Endothelial cell of umbilical vein (primary cell): ENCODE measurements around the gene DHRS2. TPM values are rescaled to one million over a fixed set of nuclear protein-coding genes. Genes with fewer than 3 reads are reported as not detected.

ENCODE experiments used
- BruUV-seq: library from RNA; stranded (reverse); fragments of 400-500 nt; replicated peaks from 2 replicates; lab custom pipeline; 2021; lab: Mats Ljungman, UMichigan
- CTCF ChIA-PET: fragments of 300-600, 350-600 bp; sonication (Branson Sonifier 250); formaldehyde crosslinking; loops from one replicate; lab custom pipeline; 2021; ENCODE audit warnings: antibody characterized with exemption, inconsistent platforms; lab: Charles Lee
- POLR2A ChIA-PET: fragments of 300-600, 350-600 bp; sonication (Branson Sonifier 250); formaldehyde crosslinking; loops from one replicate; lab custom pipeline; 2021; ENCODE audit warnings: antibody characterized with exemption, inconsistent platforms; lab: Charles Lee
- DNase-seq: peaks from one replicate; pipeline ENCODE4 v3.0.0-alpha.2; 2011; ENCODE audit warnings: low read depth, low spot score
- FAIRE-seq: peaks from 2 replicates; lab custom pipeline; 2011; peaks lifted over from hg19 to GRCh38; lab: Jason Lieb, UNC
- H2AFZ ChIP-seq: 2 replicates; pipeline ENCODE4 v1.6.0; 2012; ENCODE audit warnings: low read depth, low read length, control low read depth, inconsistent platforms
- H3K27ac ChIP-seq: 2 replicates; pipeline ENCODE4 v1.5.1; 2011; ENCODE audit warnings: low read depth, mild to moderate bottlenecking, control low read depth, low read length, moderate library complexity; ENCODE audit not compliant: insufficient read depth
- H3K27me3 ChIP-seq, 2 experiments: 2 replicates each; pipeline versions ENCODE4 v1.6.0 to v1.6.1; 2011; ENCODE audit warnings: low read length in 2 of 2, mixed read lengths in 1 of 2; ENCODE audit not compliant: control insufficient read depth in 2 of 2, insufficient read depth in 2 of 2
- H3K36me3 ChIP-seq, 2 experiments: 2 replicates in 1 of 2; 3 replicates in 1 of 2; pipeline ENCODE4 v1.5.1; 2011; ENCODE audit warnings: low read length in 2 of 2, mild to moderate bottlenecking in 1 of 2, moderate library complexity in 1 of 2; ENCODE audit not compliant: control insufficient read depth in 2 of 2, insufficient read depth in 2 of 2; ENCODE audit errors: extremely low read depth in 1 of 2
- H3K4me1 ChIP-seq: 3 replicates; pipeline ENCODE4 v1.5.1; 2011; ENCODE audit warnings: mild to moderate bottlenecking, low read length; ENCODE audit not compliant: control insufficient read depth, insufficient read depth; ENCODE audit errors: extremely low read depth
- H3K4me2 ChIP-seq: 2 replicates; pipeline ENCODE4 v1.6.1; 2011; ENCODE audit warnings: low read length, control low read depth, mixed read lengths; ENCODE audit not compliant: insufficient read depth
- H3K4me3 ChIP-seq, 3 experiments: fragments of 200-600 bp in 1 of 3; sonication (generic), shearing (Covaris generic) in 1 of 3; replicated peaks in 1 of 3; 2 replicates each; pipeline ENCODE4 v1.5.1; 2011 to 2016; ENCODE audit warnings: control low read depth in 3 of 3, low read length in 3 of 3, mild to moderate bottlenecking in 2 of 3, inconsistent platforms in 1 of 3, low read depth in 1 of 3, moderate library complexity in 1 of 3; ENCODE audit not compliant: insufficient read depth in 1 of 3
- H3K79me2 ChIP-seq: 2 replicates; pipeline ENCODE4 v1.6.0; 2012; ENCODE audit warnings: low read length, inconsistent platforms; ENCODE audit not compliant: control insufficient read depth, insufficient read depth
- H3K9ac ChIP-seq: replicated peaks from 2 replicates; pipeline ENCODE3; 2011; ENCODE audit warnings: low read length, control low read depth; ENCODE audit not compliant: insufficient read depth; ENCODE audit errors: extremely low read depth
- H3K9me1 ChIP-seq: replicated peaks from 3 replicates; pipeline ENCODE4 v1.6.0; 2011; ENCODE audit warnings: mild to moderate bottlenecking, low read length; ENCODE audit not compliant: control insufficient read depth, insufficient read depth; ENCODE audit errors: extremely low read depth
- H3K9me3 ChIP-seq: replicated peaks from 2 replicates; pipeline ENCODE4 v1.5.1; 2012; ENCODE audit warnings: low read length, inconsistent platforms; ENCODE audit not compliant: control insufficient read depth, insufficient read depth
- H4K20me1 ChIP-seq: replicated peaks from 2 replicates; pipeline ENCODE3; 2011; ENCODE audit warnings: mild to moderate bottlenecking, low read length; ENCODE audit not compliant: control insufficient read depth, insufficient read depth; ENCODE audit errors: extremely low read depth
- EZH2 ChIP-seq: IDR thresholded peaks from 2 replicates; pipeline ENCODE4 v1.6.1; 2012; ENCODE audit warnings: borderline replicate concordance, low read depth, mild to moderate bottlenecking, moderate library complexity, low read length, inconsistent platforms; ENCODE audit not compliant: severe bottlenecking
- FOS ChIP-seq: IDR thresholded peaks from 2 replicates; pipeline ENCODE4 v1.6.1; 2011; ENCODE audit warnings: mild to moderate bottlenecking, low read length, moderate library complexity, borderline replicate concordance; ENCODE audit not compliant: insufficient read depth
- GATA2 ChIP-seq: IDR thresholded peaks from 2 replicates; pipeline ENCODE4 v1.7.0; 2011; ENCODE audit warnings: low read depth, mild to moderate bottlenecking, moderate library complexity, mixed read lengths, low read length; ENCODE audit not compliant: insufficient read length, insufficient read depth
- JUN ChIP-seq: IDR thresholded peaks from 2 replicates; pipeline ENCODE4 v1.6.1; 2011; ENCODE audit warnings: borderline replicate concordance, low read depth; ENCODE audit not compliant: insufficient read length, insufficient read depth
- MAX ChIP-seq: IDR thresholded peaks from 2 replicates; pipeline ENCODE4 v1.6.1; 2011; ENCODE audit not compliant: insufficient read depth, insufficient read length
- MYC ChIP-seq: IDR thresholded peaks from one replicate; pipeline ENCODE4 v1.6.1; 2011; ENCODE audit warnings: mild to moderate bottlenecking, low read depth, low read length
- POLR2A ChIP-seq: IDR thresholded peaks from 2 replicates; pipeline ENCODE4 v1.6.1; 2012; ENCODE audit warnings: low read depth, mild to moderate bottlenecking, control low read depth, low read length
- POLR2AphosphoS5 ChIP-seq: IDR thresholded peaks from 2 replicates; pipeline ENCODE4 v1.6.1; 2012; ENCODE audit warnings: low read depth, mild to moderate bottlenecking, control low read depth, low read length, moderate library complexity; ENCODE audit not compliant: insufficient read depth
- dilution Hi-C: fragments of 300-500 bp; cut with MboI; formaldehyde crosslinking; loops from one replicate; pipeline ENCODE4 v1.15.0; 2019; ENCODE audit warnings: low sequenced_read_pairs; ENCODE audit not compliant: extremely low pct_ligation_motif_present
- intact Hi-C: fragments of 100-400 bp; cut with micrococcal nuclease; formaldehyde crosslinking; loops from one replicate; pipeline ENCODE4 v1.10.0; 2022
- polyA plus RNA-seq, 4 experiments: library from polyadenylated mRNA; depleted of rRNA in 3 of 4; stranded (reverse) in 3 of 4; unstranded in 1 of 4; fragments of >200 nt; gene quantifications; 2 replicates each; pipeline versions ENCODE4 v1.2.1 to v1.2.3, GENCODE V29; 2011 to 2012; ENCODE audit warnings: missing spikeins in 1 of 4
- total RNA-seq: library from RNA; stranded (reverse); gene quantifications from 2 replicates; pipeline ENCODE4 v1.2.3, GENCODE V29; 2021
- TF ChIP-seq, protein P1 (sequence below), 2 donors: IDR thresholded peaks; 1 replicate in 1 of 2; 2 replicates in 1 of 2; pipeline ENCODE4 v1.5.1; 2011; ENCODE audit warnings: low read length in 2 of 2, mild to moderate bottlenecking in 2 of 2, moderate library complexity in 2 of 2, control low read depth in 1 of 2, inconsistent platforms in 1 of 2, low read depth in 1 of 2; ENCODE audit not compliant: insufficient read depth in 1 of 2; ENCODE audit errors: extremely low read depth in 1 of 2

Gene DHRS2
- total and polyA plus RNA-seq, 2 donors (not counting 3 experiments of a cell fraction or from before 2014, with no cell fraction given) = 0.10 TPM; not detected in 1

- no peaks in the 10 kb centered on the region for H3K79me2 ChIP-seq
- BruUV-seq = no TSS peak
- TF ChIP-seq MAX = no peak
- FAIRE-seq (no peak), DNase-seq (no peak)
- CTCF ChIA-PET = interaction anchor here (2.7 kb wide), 1 partner anchor 8 kb away, joined by 31 read pairs; no protein-coding TSS in a partner anchor
- H3K4me2 ChIP-seq = no peak overlapping the region
- H3K9me1 ChIP-seq = no peaks in the 10 kb centered on the region
- dilution Hi-C loops = no loop called here
- no peak overlapping the region for H3K9ac ChIP-seq
- no peaks in the 10 kb centered on the region for H3K27me3 ChIP-seq
- intact Hi-C loops = no loop called here
- POLR2A ChIA-PET = no interaction called here
- no peak overlapping the region for H3K27ac ChIP-seq
- no peak overlapping the region for H3K4me3 ChIP-seq
- H3K36me3 ChIP-seq = no peaks in the 10 kb centered on the region
- no peaks in the 10 kb centered on the region for H3K4me1 ChIP-seq
- H2AFZ ChIP-seq = no peak overlapping the region
- no peaks in the 10 kb centered on the region for H3K9me3 ChIP-seq
- H4K20me1 ChIP-seq = no peaks in the 10 kb centered on the region
These were observed 3.8 kb downstream of the DHRS2 start for GRCh38 chr14:23639891-23640523.

GRCh38 chr14:23640524-23641141 is 4.5 kb downstream of the DHRS2 start:
- Histone ChIP-seq H4K20me1 (no peaks in the 10 kb centered on the region), H2AFZ (no peak overlapping the region), H3K4me3 (no peak overlapping the region), H3K4me1 (no peaks in the 10 kb centered on the region), H3K4me2 (no peak overlapping the region), H3K9me3 (no peaks in the 10 kb centered on the region), H3K9me1 (no peaks in the 10 kb centered on the region), H3K36me3 (no peaks in the 10 kb centered on the region), H3K9ac (no peak overlapping the region), H3K79me2 (no peaks in the 10 kb centered on the region), H3K27me3 (no peaks in the 10 kb centered on the region), H3K27ac (no peak overlapping the region)
- no peak for FAIRE-seq
- intact Hi-C loops (no loop called here), dilution Hi-C loops (no loop called here)
- DNase-seq = no peak
- BruUV-seq = no TSS peak
- ChIA-PET CTCF (interaction anchor here (0.5 to 2.7 kb wide), 3 partner anchors 8 to 289 kb away, joined by 3 to 31 read pairs (median 9); no protein-coding TSS in a partner anchor), POLR2A (no interaction called here)
- no peak for TF ChIP-seq GATA2
- no peak for TF ChIP-seq JUN
- no peak for TF ChIP-seq MAX
- TF ChIP-seq FOS = no peak
- no peak for TF ChIP-seq POLR2A
- TF ChIP-seq POLR2AphosphoS5 = no peak
- no peak for TF ChIP-seq EZH2
- TF ChIP-seq, protein P1, sequence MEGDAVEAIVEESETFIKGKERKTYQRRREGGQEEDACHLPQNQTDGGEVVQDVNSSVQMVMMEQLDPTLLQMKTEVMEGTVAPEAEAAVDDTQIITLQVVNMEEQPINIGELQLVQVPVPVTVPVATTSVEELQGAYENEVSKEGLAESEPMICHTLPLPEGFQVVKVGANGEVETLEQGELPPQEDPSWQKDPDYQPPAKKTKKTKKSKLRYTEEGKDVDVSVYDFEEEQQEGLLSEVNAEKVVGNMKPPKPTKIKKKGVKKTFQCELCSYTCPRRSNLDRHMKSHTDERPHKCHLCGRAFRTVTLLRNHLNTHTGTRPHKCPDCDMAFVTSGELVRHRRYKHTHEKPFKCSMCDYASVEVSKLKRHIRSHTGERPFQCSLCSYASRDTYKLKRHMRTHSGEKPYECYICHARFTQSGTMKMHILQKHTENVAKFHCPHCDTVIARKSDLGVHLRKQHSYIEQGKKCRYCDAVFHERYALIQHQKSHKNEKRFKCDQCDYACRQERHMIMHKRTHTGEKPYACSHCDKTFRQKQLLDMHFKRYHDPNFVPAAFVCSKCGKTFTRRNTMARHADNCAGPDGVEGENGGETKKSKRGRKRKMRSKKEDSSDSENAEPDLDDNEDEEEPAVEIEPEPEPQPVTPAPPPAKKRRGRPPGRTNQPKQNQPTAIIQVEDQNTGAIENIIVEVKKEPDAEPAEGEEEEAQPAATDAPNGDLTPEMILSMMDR (IDR thresholded peaks at IDR 0.05; ENCODE audit: extremely low read depth in 1 of 2, insufficient read depth in 1 of 2, low read depth in 1 of 2, low read length in 2 of 2) = no peak
- no peak for TF ChIP-seq MYC
